ENCODE results near the gene ATF2.

ATF2 gene

GRCh38 chr2:175030380-175031271 is 137.4 kb downstream of the ATF2 start:
- no peak overlapping the region for H3K4me3 ChIP-seq (ENCODE audit: low read depth, low read length)
- in situ Hi-C loops (cut with HindIII; ENCODE audit: low sequenced_read_pairs): no loop called here
- peak; percentile 53 for TF ChIP-seq CTCF (IDR thresholded peaks at IDR 0.05; ENCODE audit: low read depth, low read length)
- peak; percentile 62 for DNase-seq (ENCODE audit: low read depth, low spot score)

- no peak for DNase-seq (ENCODE audit: low read depth, low spot score)
- H3K4me3 ChIP-seq (ENCODE audit: low read depth, low read length): no peak overlapping the region
- in situ Hi-C loops (cut with HindIII; ENCODE audit: low sequenced_read_pairs): no loop called here
- no peak for TF ChIP-seq CTCF (IDR thresholded peaks at IDR 0.05; ENCODE audit: low read depth, low read length)
These were observed 140.2 kb downstream of the ATF2 start for GRCh38 chr2:175027755-175028154.

- H3K4me3 ChIP-seq (ENCODE audit: low read depth, low read length): no peak overlapping the region
- no peak for DNase-seq (ENCODE audit: low read depth, low spot score)
- TF ChIP-seq CTCF (IDR thresholded peaks at IDR 0.05; ENCODE audit: low read depth, low read length): no peak
- in situ Hi-C loops (cut with HindIII; ENCODE audit: low sequenced_read_pairs): no loop called here
These were observed 141.6 kb downstream of the ATF2 start for GRCh38 chr2:175026385-175026784.

GRCh38 chr2:175025946-175026345 is 142.1 kb downstream of the ATF2 start:
- in situ Hi-C loops (cut with HindIII; ENCODE audit: low sequenced_read_pairs): no loop called here
- no peak for TF ChIP-seq CTCF (IDR thresholded peaks at IDR 0.05; ENCODE audit: low read depth, low read length)
- no peak for DNase-seq (ENCODE audit: low read depth, low spot score)
- H3K4me3 ChIP-seq (ENCODE audit: low read depth, low read length): no peak overlapping the region

GRCh38 chr2:175025233-175025632 is 142.8 kb downstream of the ATF2 start:
- DNase-seq (ENCODE audit: low read depth, low spot score): no peak
- in situ Hi-C loops (cut with HindIII; ENCODE audit: low sequenced_read_pairs): no loop called here
- TF ChIP-seq CTCF (IDR thresholded peaks at IDR 0.05; ENCODE audit: low read depth, low read length): no peak

GRCh38 chr2:175022923-175023322 is 145.1 kb downstream of the ATF2 start:
- H3K4me3 ChIP-seq (ENCODE audit: low read depth, low read length): no peak overlapping the region
- in situ Hi-C loops (cut with HindIII; ENCODE audit: low sequenced_read_pairs): no loop called here
- no peak for DNase-seq (ENCODE audit: low read depth, low spot score)
- TF ChIP-seq CTCF (IDR thresholded peaks at IDR 0.05; ENCODE audit: low read depth, low read length): no peak

More at GRCh38 chr2:175025233-175025632, 142.8 kb downstream of the ATF2 start:
- H3K4me3 ChIP-seq (ENCODE audit: low read depth, low read length): no peak overlapping the region
